Measurements from ENCODE around the gene DHX36. TPM values are rescaled to one million over a fixed set of nuclear protein-coding genes. Genes with fewer than 3 reads are reported as not detected.

DHX36 gene
- total RNA-seq, 3 donors from 2014 or later, result 46.1 to 122 (median 88.8) TPM

DNA sequence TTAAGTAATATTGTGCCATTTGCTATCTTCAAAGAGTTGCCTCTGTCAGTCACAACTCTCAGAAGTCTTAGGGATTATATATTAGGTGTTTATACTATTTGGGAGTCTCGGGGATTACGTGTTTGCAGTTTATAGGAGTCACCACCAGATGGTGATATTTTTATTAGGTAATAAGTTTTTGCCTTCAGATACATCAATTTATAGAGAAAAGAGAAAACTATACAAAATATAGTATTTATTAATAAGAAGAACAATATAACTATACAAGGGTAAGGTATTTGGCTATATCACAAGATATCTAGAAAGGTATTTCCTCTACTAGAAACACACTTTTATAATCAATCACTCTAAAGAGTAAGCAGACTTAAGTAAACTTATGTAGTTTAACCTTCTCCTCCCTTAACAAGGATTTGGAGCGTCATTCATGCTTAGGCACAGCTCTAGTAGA lies 10.7 kb upstream of the DHX36 start:
- Histone ChIP-seq H3K27me3 (no peaks in the 10 kb centered on the region), H3K9me3 (no peaks in the 10 kb centered on the region), H3K4me3 (no peak overlapping the region), H3K36me3 (no peaks in the 10 kb centered on the region), H3K4me1 (no peaks in the 10 kb centered on the region), H3K27ac (no peak overlapping the region)
- TF ChIP-seq, protein P1, sequence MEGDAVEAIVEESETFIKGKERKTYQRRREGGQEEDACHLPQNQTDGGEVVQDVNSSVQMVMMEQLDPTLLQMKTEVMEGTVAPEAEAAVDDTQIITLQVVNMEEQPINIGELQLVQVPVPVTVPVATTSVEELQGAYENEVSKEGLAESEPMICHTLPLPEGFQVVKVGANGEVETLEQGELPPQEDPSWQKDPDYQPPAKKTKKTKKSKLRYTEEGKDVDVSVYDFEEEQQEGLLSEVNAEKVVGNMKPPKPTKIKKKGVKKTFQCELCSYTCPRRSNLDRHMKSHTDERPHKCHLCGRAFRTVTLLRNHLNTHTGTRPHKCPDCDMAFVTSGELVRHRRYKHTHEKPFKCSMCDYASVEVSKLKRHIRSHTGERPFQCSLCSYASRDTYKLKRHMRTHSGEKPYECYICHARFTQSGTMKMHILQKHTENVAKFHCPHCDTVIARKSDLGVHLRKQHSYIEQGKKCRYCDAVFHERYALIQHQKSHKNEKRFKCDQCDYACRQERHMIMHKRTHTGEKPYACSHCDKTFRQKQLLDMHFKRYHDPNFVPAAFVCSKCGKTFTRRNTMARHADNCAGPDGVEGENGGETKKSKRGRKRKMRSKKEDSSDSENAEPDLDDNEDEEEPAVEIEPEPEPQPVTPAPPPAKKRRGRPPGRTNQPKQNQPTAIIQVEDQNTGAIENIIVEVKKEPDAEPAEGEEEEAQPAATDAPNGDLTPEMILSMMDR (IDR thresholded peaks at IDR 0.05), result peak in 1 of 3 donors; percentile 47
- TF ChIP-seq POLR2AphosphoS5 (IDR thresholded peaks at IDR 0.05), result no peak
- intact Hi-C loops (cut with DNase I; ENCODE audit: low total_unique reads), result no loop called here
- no peak for DNase-seq (ENCODE audit: low spot score in 2 of 2)

DNA sequence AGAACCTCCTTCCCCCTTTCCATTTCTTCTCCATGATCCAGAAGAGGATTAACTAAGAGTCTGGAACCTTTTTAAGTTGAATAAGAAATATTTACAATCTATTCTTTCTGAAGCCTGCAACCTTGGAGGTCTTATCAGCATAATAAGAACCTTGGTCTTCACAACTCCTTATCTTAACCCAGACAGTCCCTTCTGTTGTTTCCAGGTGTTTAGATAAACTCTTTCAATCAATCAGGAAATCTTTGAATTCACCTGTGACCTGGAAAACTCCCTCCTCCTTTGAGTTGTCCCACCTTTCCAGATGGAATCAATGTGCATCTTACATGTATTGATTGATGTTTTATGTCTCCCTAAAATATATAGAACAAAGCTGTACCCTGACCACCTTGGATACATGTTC lies 3.6 kb upstream of the DHX36 start:
- intact Hi-C loops (cut with DNase I; ENCODE audit: low total_unique reads), result no loop called here
- Histone ChIP-seq H3K4me3 (no peak overlapping the region), H3K27ac (no peak overlapping the region), H3K9me3 (no peaks in the 10 kb centered on the region), H3K36me3 (no peaks in the 10 kb centered on the region), H3K27me3 (no peaks in the 10 kb centered on the region), H3K4me1 (no peaks in the 10 kb centered on the region)
- DNase-seq (ENCODE audit: low spot score in 2 of 2), result no peak
- TF ChIP-seq POLR2A (IDR thresholded peaks at IDR 0.05), result no peak
- TF ChIP-seq, protein P1 (IDR thresholded peaks at IDR 0.05), result no peak
- no peak for TF ChIP-seq POLR2AphosphoS5 (IDR thresholded peaks at IDR 0.05)

DNA sequence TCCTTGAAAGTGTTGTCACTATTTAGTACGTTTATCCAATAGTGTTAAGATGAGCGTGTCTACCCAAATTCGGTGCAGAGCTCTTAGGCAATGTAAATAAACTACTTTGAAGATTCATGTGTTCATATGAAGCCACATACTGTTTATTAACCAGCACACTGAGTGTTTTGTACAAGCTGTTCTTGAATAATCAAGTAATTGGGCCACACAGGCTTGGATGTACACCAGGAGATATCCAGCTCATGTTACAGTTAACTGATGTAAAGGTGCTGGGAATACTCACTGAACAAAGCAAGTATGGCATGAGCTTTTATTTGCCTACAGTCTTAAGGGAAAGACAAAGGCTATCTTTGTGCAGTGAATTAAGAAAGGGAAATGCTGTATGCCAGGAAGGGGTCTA lies 632 bp upstream of the DHX36 start:
- H3K4me3 ChIP-seq, result peak overlapping the region; percentile 88 to 94 (median 91)
- intact Hi-C loops (cut with DNase I; ENCODE audit: low total_unique reads), result no loop called here
- no peak for DNase-seq (ENCODE audit: low spot score in 2 of 2)

DNA sequence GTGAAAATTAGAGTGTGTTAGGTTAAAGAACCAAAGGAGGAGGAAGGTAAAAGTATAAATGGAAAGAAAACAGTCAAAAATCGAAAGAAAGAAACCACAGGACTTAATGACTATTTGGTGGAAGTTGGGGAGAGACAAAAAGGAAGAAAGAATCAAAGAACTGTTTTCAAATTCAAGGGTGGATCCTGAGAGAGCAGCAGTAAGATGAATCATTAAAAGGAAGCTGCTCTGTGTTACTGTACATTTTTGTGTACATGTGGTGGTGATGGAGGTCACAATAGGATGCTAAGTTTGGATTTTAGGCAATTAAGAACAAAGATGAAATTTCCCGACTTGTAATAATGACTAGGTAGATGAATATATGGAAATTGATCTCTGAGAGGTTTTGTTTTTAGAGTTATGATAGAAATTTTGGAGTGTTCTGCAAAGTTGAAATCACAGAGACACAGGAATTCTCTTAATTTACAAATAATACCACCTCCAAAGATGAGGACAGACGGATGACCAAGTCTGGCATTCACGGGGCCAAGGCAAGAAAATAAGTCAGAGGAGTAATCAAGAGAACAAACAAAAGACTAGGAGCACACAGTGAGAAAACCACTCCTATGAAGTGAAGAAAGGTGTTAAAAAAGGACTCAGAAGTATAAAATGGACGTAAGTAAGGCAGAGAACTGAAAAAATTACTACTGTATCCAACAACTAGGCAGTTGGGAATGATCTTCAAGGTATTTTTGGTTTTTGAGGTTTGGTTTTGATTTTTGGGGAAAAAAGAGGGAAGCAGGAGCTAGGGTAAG lies 7.1 kb downstream of the DHX36 start:
- no peak for DNase-seq (ENCODE audit: low spot score in 2 of 2)
- Histone ChIP-seq H3K36me3 (no peaks in the 10 kb centered on the region), H3K27me3 (no peaks in the 10 kb centered on the region), H3K4me3 (no peak overlapping the region), H3K9me3 (no peaks in the 10 kb centered on the region), H3K4me1 (no peaks in the 10 kb centered on the region), H3K27ac (no peak overlapping the region)
- intact Hi-C loops (cut with DNase I; ENCODE audit: low total_unique reads), result loop anchor here (10.0 kb wide), 1 partner anchor 818 kb away; no protein-coding TSS in a partner anchor
- TF ChIP-seq POLR2A (IDR thresholded peaks at IDR 0.05) (no peak), POLR2AphosphoS5 (IDR thresholded peaks at IDR 0.05) (no peak)
- TF ChIP-seq, protein P1 (IDR thresholded peaks at IDR 0.05), result no peak

More for the DNA sequence above, 632 bp upstream of the DHX36 start:
- H3K36me3 ChIP-seq, result no peaks in the 10 kb centered on the region
- H3K4me1 ChIP-seq, result peaks cover 0 to 4% of the 10 kb centered on the region in 2 donors
- H3K27me3 ChIP-seq, result no peaks in the 10 kb centered on the region
- no peak for TF ChIP-seq POLR2A (IDR thresholded peaks at IDR 0.05)
- peak overlapping the region; percentile 95 to 97 for H3K27ac ChIP-seq
- H3K9me3 ChIP-seq, result no peaks in the 10 kb centered on the region

DNA sequence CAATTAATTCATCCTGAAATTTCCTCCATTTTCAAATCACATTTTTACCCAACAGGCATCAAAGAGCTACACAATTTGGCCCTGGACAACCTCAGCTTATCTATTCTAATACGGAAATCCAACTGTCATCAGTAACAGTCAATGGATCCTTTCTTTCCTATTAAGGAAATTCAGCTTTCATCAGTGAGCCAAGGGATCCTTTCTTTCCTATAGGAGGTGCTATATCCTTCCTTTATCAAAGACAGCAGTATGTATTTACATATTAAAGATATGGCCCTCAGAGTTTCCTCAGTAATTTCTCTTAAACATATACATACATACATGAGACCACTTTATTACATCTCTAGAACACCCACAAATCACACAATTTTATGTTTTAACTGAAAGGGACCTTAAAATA lies 10.1 kb downstream of the DHX36 start:
- Histone ChIP-seq H3K4me3 (no peak overlapping the region), H3K36me3 (no peaks in the 10 kb centered on the region), H3K27ac (no peak overlapping the region), H3K9me3 (no peaks in the 10 kb centered on the region), H3K27me3 (no peaks in the 10 kb centered on the region), H3K4me1 (no peaks in the 10 kb centered on the region)
- intact Hi-C loops (cut with DNase I; ENCODE audit: low total_unique reads), result loop anchor here (10.0 kb wide), 1 partner anchor 821 kb away; no protein-coding TSS in a partner anchor
- no peak for TF ChIP-seq POLR2A (IDR thresholded peaks at IDR 0.05)
- TF ChIP-seq POLR2AphosphoS5 (IDR thresholded peaks at IDR 0.05), result no peak
- TF ChIP-seq, protein P1 (IDR thresholded peaks at IDR 0.05), result no peak
- no peak for DNase-seq (ENCODE audit: low spot score in 2 of 2)

Data from breast epithelium (tissue), 4 donors.